ENCODE results near the gene ABAT.
"Not testable (repeated sequence)": the region's sequence is repeated elsewhere in the genome, so short reads cannot be mapped to it uniquely, and the experiment has no call there.

Gene ABAT

DNA sequence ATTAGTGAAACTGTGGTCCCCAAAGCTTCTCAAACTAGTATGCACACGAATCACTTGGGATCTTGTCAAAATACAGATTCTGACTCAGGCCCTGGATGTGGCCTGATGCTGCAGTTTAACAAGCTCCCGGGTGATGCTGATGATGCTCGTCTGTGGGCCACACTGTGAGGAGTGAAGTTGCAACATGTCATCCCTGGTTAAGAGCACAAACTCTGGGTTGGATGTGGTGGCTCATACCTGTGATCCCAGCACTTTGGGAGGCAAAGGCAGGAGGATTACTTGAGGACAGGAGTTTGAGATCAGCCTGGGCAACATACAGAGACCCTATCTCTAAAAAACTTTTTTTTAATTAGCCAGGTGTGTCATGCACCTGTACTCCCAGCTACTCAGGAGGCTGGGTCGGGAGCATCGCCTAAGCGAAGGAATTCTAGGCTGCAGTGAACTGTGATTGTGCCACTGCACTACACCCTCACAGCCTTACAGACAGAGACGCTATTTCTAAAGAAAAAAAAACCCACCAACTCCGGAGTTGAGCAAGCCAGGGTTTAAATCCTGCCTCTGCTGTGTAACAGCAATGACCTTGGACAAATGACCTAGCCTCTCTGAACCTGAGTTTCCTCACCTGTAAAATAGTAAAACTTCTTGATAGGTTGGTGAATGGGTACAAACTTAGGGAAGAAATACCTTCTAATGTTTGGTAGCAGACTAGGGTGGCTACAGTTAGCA, 24.4 kb upstream of the ABAT start:
- no peak for DNase-seq (ENCODE audit: low read depth)

- not testable (repeated sequence) for DNase-seq (ENCODE audit: low read depth)
Observed at GRCh38 chr16:8651958-8652357, 22.5 kb upstream of the ABAT start.

- DNase-seq (ENCODE audit: low read depth), result no peak
Observed at GRCh38 chr16:8655184-8655717, 19.2 kb upstream of the ABAT start.

DNA sequence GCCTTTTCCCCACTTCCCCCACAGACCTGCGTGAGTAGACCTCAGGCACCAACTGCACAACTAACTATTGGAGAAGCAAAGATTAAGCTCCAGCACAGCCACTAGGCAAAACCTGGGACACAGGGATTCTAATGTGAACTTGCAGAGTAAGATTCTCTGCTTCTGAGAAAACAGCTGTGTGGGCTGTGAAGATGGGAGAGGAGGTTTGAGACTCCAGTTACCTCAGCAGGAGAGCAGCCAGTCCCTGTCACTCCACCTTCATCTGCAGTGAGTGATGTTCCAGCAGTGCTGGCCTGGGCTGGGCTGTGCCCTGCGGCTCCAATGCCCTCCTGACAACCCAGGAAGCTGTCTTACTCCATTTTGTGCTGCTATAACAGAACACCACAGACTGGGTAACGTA, 18.0 kb upstream of the ABAT start:
- DNase-seq (ENCODE audit: low read depth), result no peak

DNA sequence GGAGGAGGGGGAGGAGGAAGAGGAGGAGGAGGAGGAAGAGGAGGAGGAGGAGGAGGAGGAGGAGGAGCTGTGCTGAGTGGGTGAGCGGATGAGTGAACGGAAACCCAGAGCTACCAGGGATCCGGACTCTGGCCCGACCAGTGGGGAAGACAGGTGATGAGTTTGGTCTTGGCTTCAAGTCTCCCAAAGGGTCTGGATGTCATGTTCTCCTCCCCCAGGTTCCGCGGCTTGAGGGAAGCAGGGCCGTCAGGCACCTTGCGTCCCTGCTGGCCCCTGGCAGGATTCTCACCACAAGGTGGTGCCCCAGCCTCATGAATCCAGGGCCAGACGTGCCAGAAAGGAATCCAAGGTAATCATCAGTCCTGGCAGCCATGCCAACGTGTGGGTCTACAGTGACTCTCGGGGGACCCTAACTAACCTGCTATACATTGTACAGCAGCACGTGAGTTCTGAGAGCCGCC, 13.5 kb upstream of the ABAT start:
- DNase-seq (ENCODE audit: low read depth), result no peak

- no peak for DNase-seq (ENCODE audit: low read depth)
Observed at GRCh38 chr16:8661703-8662102, 12.7 kb upstream of the ABAT start.

- DNase-seq (ENCODE audit: low read depth), result no peak
Observed at GRCh38 chr16:8663192-8664089, 11.0 kb upstream of the ABAT start.

- no peak for DNase-seq (ENCODE audit: low read depth)
Observed at GRCh38 chr16:8665529-8665928, 8.9 kb upstream of the ABAT start.

DNA sequence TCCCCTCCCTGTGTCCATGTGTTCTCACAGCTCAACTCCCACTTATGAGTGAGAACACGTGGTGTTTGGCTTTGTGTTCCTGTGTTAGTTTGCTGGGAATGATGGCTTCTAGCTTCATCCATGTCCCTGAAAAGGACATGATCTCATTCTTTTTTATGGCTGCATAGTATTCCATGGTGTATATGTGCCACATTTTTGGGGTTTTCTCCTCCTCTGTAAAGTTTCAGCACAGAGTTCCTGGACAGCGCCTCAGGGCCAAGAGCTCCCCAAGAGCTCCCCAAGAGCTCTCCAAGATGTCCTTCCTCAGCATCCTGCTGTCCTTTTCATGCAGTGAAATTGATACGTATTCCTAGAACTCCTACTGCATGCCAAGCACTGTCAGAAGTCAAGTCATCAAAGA, 6.9 kb upstream of the ABAT start:
- no peak for DNase-seq (ENCODE audit: low read depth)

GRCh38 chr16:8668113-8668512, 6.3 kb upstream of the ABAT start:
- DNase-seq (ENCODE audit: low read depth), result no peak

GRCh38 chr16:8669481-8669880, 4.9 kb upstream of the ABAT start:
- no peak for DNase-seq (ENCODE audit: low read depth)

DNA sequence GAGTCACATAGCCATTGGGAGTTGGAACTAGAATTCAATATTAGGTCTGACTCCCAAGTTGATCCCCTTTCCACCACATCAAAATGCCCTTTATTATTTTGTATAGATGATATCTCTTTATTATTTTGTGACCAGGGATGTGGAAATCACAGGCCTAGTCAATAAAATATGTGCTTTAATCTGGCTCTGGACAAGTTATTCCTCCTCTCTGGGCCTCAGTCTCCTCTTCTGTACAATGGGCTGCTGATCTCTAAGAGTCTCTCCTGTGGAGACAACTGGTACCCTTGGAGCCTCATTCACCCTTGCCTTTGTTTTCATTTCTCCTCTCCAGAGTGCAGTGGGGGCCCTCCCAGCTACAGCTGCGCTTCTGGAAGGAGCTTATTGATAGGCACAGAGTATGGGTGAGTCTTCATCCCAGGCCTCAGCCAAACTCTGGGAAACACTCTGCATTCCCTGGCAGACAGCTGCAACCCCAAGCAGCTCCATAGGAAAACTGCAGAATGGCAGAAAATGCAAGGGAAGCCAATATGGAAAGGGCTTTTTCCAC, 4.3 kb upstream of the ABAT start:
- no peak for DNase-seq (ENCODE audit: low read depth)

DNA sequence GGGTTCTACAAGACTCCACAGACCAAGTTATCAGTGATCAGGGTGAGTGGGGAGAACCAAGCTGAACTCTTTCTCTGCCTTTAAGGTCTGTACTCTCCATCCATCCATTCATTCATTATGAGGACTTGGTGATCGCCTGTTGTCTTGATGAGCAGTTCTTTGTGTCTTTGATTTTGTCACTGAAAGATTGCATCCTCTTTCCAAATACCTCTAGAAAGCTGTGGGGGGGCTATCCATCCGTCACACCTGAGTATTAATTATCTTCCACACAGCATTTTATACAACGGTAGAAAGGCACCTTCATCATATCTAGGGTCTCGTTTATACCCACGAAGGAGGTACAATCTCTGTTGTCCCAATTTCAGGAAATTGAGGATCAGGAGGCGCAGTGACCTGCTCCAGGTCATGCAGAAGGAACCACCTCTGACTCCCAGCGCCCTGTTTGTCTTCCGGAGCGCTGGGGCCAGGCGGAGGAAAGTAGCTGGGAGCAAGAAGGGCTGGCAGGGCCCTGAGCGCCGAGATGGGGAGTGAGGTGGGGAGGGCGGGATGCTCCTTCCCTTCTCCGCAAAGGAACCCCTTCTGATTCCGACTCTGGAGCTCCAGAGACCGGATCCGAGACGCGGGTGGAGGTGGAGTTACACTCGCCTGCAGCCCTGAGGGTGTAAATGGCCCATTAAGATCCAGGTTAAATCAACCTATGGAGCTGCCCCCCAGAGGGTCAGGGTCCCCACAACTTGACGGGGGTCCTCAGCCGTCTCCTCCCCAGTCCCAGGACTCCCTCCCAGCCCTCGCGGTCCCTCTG, 605 bp upstream of the ABAT start:
- DNase-seq (ENCODE audit: low read depth), result no peak

GRCh38 chr16:8675183-8676159, 1.1 kb downstream of the ABAT start:
- no peak for DNase-seq (ENCODE audit: low read depth)

DNA sequence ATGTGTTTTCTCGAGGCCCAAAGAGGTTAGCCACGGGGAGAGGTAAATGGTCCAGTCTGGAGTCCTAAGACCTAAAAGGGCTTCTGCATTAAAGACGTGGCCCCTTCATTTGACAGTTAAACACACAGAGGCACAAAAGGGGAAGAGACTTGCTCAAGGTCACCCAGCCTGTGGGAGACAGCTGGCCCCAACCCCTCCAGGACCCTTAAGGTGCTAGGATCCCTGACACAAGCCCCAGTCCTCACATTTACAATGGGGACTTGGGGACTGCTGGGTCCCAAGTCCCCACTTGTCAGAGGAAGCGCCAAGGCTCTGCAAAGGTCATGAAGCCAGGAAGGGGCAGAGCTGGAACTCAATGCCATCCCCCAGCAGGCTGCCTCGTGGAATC, 1.7 kb downstream of the ABAT start:
- no peak for DNase-seq (ENCODE audit: low read depth)

DNA sequence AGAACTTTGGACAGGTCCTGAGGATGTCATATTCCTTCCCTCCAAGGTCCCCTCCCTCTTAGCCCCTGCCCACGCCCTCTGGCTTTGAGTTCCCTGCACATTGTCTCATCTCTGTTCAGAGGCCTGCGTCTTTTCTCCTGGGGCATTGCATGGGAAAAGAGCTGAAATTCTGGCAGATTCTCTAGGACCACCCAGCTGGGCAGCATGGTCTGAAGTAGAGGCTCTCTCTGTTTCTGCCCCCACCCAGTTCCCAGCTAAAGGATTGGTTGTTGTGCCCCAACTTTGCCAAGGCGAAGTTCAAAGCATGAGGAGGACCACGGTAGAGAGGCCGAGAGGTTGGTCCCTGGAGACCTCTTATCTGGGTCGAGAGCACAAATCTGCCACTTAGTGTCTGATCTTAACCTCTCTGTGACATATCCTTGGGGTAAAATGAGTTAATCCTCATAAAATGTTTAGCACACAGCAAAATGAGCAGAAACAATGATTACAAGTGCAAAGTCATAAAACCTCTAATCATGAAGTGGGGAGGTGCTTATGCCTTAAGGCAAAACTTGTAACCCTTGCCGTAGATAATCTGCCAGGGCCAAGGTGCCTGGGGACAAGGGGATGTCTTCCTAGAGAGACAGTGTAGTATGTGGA, 2.4 kb downstream of the ABAT start:
- DNase-seq (ENCODE audit: low read depth), result no peak

GRCh38 chr16:8677481-8677880, 3.1 kb downstream of the ABAT start:
- no peak for DNase-seq (ENCODE audit: low read depth)

DNA sequence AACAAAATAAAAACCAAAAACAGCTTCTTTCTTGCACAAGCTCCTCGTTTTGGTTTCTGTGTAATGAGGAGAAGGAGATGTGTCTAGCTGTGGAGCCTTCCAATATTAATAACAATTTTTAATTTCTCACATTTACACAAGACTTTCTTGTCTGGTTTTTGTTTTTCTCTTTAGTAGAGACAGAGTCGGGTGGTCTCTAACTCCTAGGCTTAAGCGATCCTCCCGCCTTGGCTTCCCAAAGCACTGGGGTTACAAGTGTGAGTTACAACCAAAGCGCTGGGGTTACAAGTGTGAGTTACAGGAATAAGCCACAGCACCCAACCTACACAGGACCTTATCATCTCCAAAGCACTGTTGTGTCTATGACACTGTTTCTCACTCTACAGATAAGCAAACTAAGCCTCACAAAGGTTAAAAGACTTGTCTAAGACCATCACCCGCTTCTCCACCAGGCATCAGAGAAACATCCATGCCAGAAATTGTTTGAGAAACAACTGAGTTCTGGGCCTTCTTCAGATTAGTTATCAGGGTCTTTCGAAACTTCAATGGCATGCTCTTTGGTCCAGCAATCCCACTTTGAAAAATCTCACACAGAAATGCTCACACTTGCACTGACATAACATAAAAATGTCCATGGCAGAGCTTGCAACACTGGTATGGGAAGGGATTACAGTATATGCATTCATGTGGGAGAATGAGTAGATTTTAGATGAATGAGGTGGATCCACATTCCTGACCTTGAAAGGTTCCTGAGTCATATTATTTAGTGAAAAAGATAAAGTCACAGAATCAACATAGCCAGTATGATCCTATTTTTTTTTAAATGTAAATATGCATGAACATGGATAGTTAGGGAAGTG, 3.9 kb downstream of the ABAT start:
- no peak for DNase-seq (ENCODE audit: low read depth)

GRCh38 chr16:8679151-8679550, 4.7 kb downstream of the ABAT start:
- no peak for DNase-seq (ENCODE audit: low read depth)
